ENCODE measurements around the gene PGC. TPM values are rescaled to one million over a fixed set of nuclear protein-coding genes. Genes with fewer than 3 reads are reported as not detected.

Gene PGC
- total RNA-seq, 3 donors from 2014 or later: not detected

DNA sequence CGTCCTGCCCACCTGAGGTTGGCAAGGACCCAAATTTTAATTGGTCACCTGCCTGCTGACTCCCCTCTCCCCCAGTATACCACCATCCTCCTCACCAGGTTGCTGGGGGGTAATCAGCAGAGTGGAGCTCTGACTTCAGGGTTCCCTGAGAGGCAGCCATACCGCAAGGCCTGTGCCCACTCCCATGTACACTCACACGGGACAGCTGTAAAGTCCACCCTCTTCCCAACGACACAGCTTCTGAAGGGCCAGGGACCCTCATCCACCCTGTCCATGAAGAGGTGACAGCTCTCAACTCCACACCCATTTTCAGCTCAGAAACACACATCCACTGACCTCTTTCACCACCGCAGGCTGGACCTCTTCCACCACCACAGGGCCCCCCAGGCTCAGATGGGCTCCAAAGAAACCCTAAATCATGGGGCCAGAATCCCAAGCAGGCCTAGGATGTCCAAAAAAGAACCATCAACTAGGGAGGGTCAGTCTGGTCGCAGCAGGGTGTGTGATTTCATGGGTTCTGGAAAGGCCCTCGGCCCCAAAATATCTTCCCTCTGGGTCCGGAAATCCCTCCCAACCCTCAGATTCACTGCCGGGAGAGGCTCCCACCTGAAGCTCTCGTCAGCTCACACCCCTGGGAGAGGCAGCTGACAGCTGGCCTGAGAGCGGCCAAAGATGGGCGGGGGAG is 41.7 kb downstream of the PGC start:
- H3K9me3 ChIP-seq: no peaks in the 10 kb centered on the region
- ATAC-seq (peak; percentile 3), DNase-seq (peak in 1 of 3 donors; percentile 60)
- TF ChIP-seq CTCF (IDR thresholded peaks at IDR 0.05): no peak
- H3K36me3 ChIP-seq (ENCODE audit: low read depth): no peaks in the 10 kb centered on the region
- intact Hi-C loops (cut with DNase I, micrococcal nuclease): no loop called here
- H3K4me1 ChIP-seq (ENCODE audit: low read depth): peaks cover 17% of the 10 kb centered on the region
- H3K4me3 ChIP-seq: no peak overlapping the region

- Histone ChIP-seq H3K36me3 (ENCODE audit: low read depth) (no peaks in the 10 kb centered on the region), H3K9me3 (no peaks in the 10 kb centered on the region), H3K4me3 (no peak overlapping the region), H3K4me1 (ENCODE audit: low read depth) (peaks cover 17% of the 10 kb centered on the region)
- no peak for TF ChIP-seq CTCF (IDR thresholded peaks at IDR 0.05)
- intact Hi-C loops (cut with DNase I, micrococcal nuclease): no loop called here
- DNase-seq (peak in 2 of 3 donors; percentile 49 to 72), ATAC-seq (peak; percentile 78)
Measured at GRCh38 chr6:41704656-41705310, 42.4 kb downstream of the PGC start.

- Histone ChIP-seq H3K4me1 (ENCODE audit: low read depth) (peaks cover 17% of the 10 kb centered on the region), H3K36me3 (ENCODE audit: low read depth) (no peaks in the 10 kb centered on the region), H3K9me3 (no peaks in the 10 kb centered on the region), H3K4me3 (no peak overlapping the region)
- intact Hi-C loops (cut with DNase I, micrococcal nuclease): no loop called here
- TF ChIP-seq CTCF (IDR thresholded peaks at IDR 0.05): no peak
- no peak for ATAC-seq
- DNase-seq: no peak
Measured at GRCh38 chr6:41704028-41704427, 43.2 kb downstream of the PGC start.

DNA sequence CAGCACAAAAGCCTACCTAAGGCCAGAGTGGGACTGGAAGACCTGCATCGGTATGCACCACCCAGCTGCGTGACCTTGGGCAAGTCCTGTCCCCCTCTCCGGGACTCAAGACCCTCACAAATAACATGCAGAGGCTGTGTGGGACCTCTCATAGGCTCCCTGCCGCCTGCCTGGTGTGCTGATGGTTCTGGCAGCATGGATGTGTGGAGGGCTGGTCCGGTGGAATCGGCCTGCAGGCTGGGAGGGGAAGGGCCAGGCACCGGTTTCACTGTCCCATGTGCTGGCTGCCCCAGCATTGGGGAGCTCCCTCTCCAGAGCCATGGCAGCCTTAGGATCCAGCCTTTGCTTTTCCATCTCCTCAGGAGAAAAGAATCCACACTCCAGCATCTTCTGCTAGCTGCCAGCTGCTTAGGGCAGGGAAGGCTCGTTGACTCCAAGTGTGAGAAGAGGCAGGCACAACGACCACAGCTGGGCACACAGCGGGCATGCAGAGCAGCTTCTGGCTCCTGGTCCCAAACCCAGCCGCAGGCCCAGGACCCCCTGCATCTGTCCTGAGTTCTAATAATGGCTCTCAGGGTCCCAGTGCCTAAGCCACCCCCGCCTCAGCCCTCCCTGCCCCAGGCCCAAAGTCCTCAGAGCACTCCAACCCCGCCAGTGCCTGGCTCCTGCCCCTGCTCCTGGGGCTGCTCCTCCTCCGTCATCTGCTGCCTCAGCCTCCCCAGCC is 44.3 kb downstream of the PGC start:
- Histone ChIP-seq H3K9me3 (no peaks in the 10 kb centered on the region), H3K4me3 (no peak overlapping the region), H3K36me3 (ENCODE audit: low read depth) (no peaks in the 10 kb centered on the region), H3K4me1 (ENCODE audit: low read depth) (peaks cover 17% of the 10 kb centered on the region)
- no peak for TF ChIP-seq CTCF (IDR thresholded peaks at IDR 0.05)
- DNase-seq: no peak
- ATAC-seq: no peak
- intact Hi-C loops (cut with DNase I, micrococcal nuclease): no loop called here

DNA sequence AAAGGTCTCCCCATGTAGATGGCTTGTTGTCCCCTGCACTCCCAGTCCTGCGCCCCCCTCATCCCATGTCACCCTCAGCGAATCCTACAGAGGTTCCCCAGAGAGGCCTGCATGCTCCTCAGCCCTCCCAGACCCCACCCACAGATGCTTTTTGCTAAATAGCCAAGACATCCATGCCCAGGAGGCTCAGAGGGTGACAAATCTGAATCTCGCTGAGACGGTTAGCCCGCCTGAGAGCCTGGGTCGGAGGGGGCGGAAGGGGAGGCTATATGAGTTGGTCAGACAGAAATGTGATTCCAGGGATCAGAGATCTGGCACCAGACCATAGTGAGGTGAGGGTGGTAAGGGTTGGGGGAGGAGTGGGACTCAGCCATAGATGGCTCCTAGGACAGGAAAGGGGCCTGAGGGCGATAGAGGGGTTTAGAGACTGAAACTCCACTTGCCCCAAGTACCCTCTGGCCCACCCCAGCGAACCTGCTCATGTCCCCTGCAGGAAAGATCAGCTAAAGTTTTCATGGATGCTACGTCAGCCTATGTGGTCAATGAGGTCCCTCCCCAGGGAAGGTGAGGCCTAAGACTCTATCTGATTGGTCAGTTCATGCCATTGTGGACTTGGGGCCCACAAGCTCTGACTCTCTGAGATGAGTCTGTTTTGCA is 45.0 kb downstream of the PGC start:
- Histone ChIP-seq H3K36me3 (ENCODE audit: low read depth) (no peaks in the 10 kb centered on the region), H3K4me1 (ENCODE audit: low read depth) (peaks cover 17% of the 10 kb centered on the region), H3K9me3 (no peaks in the 10 kb centered on the region), H3K4me3 (no peak overlapping the region)
- TF ChIP-seq CTCF (IDR thresholded peaks at IDR 0.05): no peak
- DNase-seq (no peak), ATAC-seq (no peak)
- intact Hi-C loops (cut with DNase I, micrococcal nuclease): no loop called here
